ENCODE results near the gene FKBP8.

DNA sequence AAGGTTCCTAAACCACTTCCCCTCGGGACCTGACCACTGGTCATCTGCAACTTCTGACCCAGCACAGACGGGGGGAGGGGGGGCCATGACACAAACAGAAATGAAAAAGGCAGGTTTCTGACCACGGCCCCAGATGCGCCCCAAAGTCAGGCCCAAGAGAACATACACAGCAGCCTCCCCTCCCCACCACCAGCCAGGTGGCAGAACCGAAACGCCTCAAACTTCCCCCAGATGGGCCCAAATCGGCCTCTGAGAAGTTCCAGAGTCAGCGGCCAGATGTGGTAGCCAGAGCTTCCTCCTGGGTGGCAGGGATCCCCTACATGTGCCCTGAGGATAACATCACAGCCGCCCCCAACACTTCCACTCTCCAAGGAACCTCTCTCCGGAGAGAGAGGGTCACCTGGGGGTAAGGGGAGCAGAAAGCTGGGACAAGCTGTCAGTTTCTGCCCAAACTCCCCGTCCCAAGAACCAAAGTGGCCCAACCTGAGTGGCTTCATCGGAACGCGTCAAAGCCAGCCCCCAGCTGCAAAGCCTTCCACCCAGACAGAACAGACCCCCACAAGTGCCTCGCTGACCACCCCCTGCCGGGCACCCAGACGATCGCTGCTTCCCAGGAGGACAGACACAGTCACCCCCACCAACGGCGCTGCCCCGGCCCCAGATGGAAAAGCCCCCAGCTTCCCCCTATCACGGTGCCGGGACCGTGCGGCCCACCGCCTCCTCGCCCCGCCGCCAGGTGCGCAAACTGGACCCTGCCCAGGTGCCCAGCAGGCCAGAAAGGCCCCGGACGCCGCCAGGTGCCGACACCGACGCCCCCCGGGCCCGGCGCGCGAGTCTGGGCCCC lies 22.3 kb downstream of the FKBP8 start:
- TF ChIP-seq CTCF (IDR thresholded peaks at IDR 0.05) (peak in 1 of 4 experiments; percentile 1), POLR2AphosphoS5 (IDR thresholded peaks at IDR 0.05) (no peak)

Measured in prostate gland (tissue), 2 donors.